Measurements from ENCODE around the gene ZNF346.
A peak's percentile ranks its signal among the peaks of the same experiment; 100 is the strongest.

Gene ZNF346

GRCh38 chr5:177070536-177071191, 48.2 kb downstream of the ZNF346 start:
- DNase-seq = no peak

GRCh38 chr5:177071666-177072385, 49.3 kb downstream of the ZNF346 start:
- peak; percentile 80 for DNase-seq

DNA sequence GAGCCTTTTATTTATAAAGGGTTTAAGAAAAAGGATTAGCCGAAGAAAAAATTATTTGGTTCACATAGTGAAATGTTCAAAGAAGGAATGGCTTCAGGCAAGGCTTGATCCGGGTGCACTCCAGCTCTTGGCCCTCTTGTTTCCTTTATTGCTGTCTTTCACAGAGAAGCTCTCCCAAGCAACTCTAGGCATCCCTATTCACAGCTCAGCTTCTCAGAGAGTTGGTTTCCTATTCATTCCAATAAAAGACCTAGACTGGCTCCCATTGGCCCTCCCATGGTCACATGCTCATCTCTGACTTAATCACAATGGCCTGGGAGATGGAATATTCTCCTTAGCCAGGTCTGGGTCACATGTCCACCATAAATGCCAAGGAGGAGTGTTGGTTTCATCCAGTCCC, 54.8 kb downstream of the ZNF346 start:
- no peak for DNase-seq

GRCh38 chr5:177079606-177080005, 57.1 kb downstream of the ZNF346 start:
- DNase-seq = no peak

DNA sequence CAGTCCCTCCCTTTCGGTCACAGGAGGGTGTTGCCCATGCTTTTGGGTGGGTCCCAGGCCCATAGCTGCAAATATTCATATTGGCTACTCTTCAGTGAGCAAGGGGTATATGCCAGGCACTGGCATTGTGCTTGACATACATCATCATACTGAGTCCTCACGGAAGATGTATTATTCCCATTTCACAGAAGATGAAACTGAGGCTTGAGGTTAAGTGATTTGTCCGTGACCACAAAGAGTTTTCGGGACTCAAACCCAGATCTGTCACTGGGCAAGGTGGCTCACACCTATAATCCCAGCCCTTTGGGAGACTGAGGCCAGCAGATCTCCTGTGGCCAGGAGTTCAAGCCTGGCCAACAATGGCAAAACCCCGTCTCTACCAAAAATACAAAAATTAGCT, 57.8 kb downstream of the ZNF346 start:
- no peak for DNase-seq

DNA sequence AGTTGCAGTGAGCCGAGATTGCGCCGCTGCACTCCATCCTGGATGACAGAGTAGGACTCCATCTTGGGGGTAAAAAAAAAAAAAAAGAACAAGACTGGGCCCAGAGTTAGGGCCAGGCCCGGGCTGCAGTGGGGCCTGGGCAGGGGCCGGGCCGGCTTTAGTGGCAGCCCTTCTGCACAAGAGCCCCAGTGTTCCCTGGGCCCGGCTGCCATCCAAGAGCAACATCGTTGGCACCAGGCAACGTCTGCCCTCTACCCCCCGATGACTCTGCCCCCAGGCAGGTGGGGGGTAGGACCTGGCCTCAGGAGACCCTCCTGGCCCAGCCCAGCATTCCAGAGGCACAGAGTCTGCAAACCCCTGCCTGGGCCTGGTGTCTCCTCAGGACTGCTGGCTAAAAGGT, 59.4 kb downstream of the ZNF346 start:
- DNase-seq = no peak

GRCh38 chr5:177083357-177083756, 60.9 kb downstream of the ZNF346 start:
- no peak for DNase-seq

DNA sequence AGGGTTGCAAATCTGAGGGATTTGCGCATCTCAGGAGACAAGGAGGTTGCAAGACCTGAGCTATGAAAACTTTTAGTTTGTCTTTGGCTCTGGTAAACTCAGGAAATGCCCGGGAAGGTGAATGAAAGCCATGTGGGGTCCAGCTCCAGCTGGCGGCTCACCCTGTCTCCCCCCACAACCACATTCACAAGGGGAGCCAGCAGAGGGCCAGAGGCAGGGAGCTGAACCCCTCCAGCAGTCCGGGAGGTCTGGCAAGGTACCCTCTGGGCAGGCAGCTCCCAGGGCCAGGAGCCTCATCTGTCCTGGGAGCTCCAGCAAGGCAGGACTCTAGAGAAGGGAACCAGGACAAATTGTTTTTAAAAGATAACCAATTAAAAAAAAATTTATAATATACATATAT, 61.7 kb downstream of the ZNF346 start:
- no peak for DNase-seq

DNA sequence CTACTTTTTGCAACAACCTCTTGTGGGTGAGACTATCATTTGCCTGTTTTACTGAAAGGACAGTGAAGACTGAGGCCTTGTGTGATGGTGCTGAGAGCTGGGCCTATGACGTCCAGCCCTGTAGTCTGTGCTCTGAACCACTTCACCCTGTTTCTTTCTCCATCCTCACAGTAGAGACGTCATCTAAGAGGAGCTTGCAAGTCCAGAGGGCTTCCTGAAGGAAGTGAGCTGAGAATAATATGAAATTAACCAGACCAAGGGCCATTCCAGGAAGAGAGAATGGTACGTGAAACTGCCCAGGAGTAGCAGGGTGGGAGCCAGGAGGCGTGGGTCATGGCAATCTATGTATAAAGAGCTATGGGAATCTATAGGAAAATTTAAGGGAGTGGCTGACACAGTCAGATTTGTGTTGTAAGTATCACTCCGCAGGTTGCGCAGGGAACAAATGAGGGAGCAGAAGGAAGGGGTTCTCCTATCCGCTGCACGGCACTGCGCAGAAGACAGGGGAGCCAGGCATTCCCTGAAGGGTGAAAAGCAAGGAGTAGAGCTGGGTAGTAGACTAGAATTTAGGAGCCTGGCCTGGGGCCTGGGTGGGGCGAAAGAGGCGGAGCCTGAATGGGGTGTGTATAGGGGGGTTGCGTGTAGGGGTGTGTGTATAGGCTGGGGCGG, 63.6 kb downstream of the ZNF346 start:
- no peak for DNase-seq

GRCh38 chr5:177086654-177087397, 64.3 kb downstream of the ZNF346 start, which contains the start of gene FGFR4:
Gene FGFR4 (plus strand): TSS chr5:177086915. CDS start chr5:177089603, 2,688 bp downstream.
- DNase-seq = peak; percentile 53

- no peak for DNase-seq
These were observed 65.0 kb downstream of the ZNF346 start for GRCh38 chr5:177087398-177088005.

DNA sequence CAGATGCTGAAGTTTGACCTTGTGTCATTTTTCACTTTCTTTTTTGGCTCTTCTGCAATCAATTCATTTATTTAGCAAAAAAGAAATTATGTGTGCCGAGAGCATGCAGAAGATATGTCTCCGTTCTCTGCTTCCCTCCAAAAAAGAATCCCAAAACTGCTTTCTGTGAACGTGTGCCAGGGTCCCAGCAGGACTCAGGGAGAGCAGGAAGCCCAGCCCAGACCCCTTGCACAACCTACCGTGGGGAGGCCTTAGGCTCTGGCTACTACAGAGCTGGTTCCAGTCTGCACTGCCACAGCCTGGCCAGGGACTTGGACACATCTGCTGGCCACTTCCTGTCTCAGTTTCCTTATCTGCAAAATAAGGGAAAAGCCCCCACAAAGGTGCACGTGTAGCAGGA, 66.6 kb downstream of the ZNF346 start:
- DNase-seq = no peak

DNA sequence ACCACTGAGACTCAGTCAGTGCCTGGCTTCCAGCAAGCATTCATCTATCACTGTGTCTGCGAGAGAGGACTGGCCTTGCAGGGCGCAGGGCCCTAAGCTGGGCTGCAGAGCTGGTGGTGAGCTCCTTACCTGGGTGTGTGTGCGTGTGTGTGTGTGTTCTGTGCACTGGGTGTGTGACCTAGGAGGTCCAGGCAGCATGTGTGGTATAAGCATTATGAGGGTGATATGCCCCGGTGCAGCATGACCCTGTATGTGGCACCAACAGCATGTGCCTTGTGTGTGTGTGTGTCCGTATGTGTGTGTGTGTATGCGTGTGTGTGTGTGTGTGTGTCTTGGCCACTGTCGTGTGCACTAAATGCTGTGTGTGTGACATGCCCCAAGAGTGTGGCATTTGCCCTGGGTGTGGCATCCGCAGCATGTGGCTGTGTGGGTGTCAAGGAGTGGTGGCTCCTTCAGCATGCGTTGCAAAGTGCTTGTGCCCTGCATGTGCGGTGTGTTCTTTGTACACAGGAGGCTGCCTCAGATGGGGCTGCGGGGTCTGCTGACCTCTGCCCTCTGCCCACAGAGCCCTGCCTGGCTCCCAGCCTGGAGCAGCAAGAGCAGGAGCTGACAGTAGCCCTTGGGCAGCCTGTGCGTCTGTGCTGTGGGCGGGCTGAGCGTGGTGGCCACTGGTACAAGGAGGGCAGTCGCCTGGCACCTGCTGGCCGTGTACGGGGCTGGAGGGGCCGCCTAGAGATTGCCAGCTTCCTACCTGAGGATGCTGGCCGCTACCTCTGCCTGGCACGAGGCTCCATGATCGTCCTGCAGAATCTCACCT, 67.5 kb downstream of the ZNF346 start:
- no peak for DNase-seq

- DNase-seq = no peak
These were observed 68.3 kb downstream of the ZNF346 start for GRCh38 chr5:177090813-177091212.

DNA sequence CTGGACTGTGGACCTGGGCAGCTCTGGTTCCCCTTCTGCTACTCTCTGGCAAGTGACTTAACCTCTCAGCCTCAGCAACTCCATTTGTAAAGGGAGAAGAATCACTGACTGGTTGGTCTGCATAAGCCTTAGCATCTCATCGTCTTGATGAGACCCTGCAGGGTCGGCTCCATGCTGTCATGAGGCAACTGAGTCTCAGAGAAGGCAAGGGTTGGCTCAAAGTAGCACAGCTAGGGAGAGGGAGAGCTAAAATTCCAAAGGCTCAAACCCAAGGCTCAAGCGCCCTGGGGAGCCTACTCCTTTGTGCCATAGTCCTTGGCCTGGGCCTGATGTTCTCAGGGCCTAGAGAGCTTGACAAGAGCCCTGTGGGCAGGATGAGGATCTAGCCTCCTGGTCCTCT, 68.7 kb downstream of the ZNF346 start:
- no peak for DNase-seq

- no peak for DNase-seq
These were observed 69.9 kb downstream of the ZNF346 start for GRCh38 chr5:177092178-177093081.

DNA sequence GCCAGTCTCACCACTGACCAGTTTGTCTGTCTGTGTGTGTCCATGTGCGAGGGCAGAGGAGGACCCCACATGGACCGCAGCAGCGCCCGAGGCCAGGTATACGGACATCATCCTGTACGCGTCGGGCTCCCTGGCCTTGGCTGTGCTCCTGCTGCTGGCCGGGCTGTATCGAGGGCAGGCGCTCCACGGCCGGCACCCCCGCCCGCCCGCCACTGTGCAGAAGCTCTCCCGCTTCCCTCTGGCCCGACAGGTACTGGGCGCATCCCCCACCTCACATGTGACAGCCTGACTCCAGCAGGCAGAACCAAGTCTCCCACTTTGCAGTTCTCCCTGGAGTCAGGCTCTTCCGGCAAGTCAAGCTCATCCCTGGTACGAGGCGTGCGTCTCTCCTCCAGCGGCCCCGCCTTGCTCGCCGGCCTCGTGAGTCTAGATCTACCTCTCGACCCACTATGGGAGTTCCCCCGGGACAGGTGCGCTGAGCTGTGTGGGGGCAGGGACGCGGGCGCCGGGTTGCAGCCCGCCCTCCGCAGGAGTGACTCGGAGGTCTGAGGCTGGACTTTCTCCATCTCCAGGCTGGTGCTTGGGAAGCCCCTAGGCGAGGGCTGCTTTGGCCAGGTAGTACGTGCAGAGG, 70.7 kb downstream of the ZNF346 start:
- DNase-seq = no peak

DNA sequence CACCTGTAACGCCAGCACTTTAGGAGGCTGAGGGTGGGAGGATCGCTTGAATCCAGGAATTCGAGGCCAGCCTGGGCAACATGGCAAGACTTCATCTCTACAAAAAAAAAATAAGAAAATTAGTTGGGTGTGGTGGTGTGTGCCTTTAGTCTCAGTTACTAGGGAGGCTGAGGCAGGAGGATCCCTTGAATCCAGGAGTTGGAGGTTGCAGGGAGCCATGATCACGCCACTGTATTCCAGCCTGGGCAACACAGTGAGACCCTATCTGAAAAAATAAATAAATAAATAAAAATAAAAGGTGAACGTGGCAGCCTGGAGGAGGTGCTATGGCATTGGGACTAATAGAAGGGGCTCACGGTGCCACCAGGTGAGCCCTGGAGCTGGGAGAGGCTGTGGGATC, 71.3 kb downstream of the ZNF346 start:
- no peak for DNase-seq

GRCh38 chr5:177094224-177095087, 72.0 kb downstream of the ZNF346 start:
- DNase-seq = no peak
